OCI-LY1 (cell line): ENCODE measurements around the gene YARS1.

Source experiments
- H2AFZ ChIP-seq: fragments of 200-600 bp; sonication (generic), shearing (Covaris generic); 2 replicates; pipeline ENCODE4 v1.6.0; 2014; ENCODE audit warnings: antibody characterized with exemption, mild to moderate bottlenecking, low read length
- H3F3A ChIP-seq: fragments of 200-600 bp; sonication (generic), shearing (Covaris generic); 2 replicates; pipeline ENCODE4 v1.6.0; 2014; ENCODE audit warnings: mild to moderate bottlenecking, antibody characterized with exemption, low read length, moderate library complexity; ENCODE audit not compliant: insufficient read depth
- H3K27ac ChIP-seq: fragments of 200-600 bp; sonication (generic); 2 replicates; pipeline ENCODE4 v1.5.1; 2014; ENCODE audit warnings: low read length, mixed run types, mild to moderate bottlenecking, low read depth; ENCODE audit not compliant: poor library complexity, severe bottlenecking
- H3K27me3 ChIP-seq: fragments of 200-600 bp; sonication (generic); 2 replicates; pipeline ENCODE4 v1.6.0; 2014; ENCODE audit warnings: antibody characterized with exemption, mild to moderate bottlenecking, low read length, moderate library complexity; ENCODE audit not compliant: insufficient read depth
- H3K36me3 ChIP-seq: fragments of 200-600 bp; sonication (generic); 2 replicates; pipeline ENCODE4 v1.6.1; 2014; ENCODE audit warnings: mild to moderate bottlenecking, antibody characterized with exemption, low read length, moderate library complexity, mixed read lengths; ENCODE audit not compliant: insufficient read depth
- H3K4me1 ChIP-seq: fragments of 200-600 bp; sonication (generic); 2 replicates; pipeline ENCODE4 v1.5.1; 2014; ENCODE audit warnings: mild to moderate bottlenecking, low read length, moderate library complexity; ENCODE audit not compliant: insufficient read depth, severe bottlenecking
- H3K4me2 ChIP-seq: fragments of 200-600 bp; sonication (generic), shearing (Covaris generic); 2 replicates; pipeline ENCODE4 v1.6.1; 2014; ENCODE audit warnings: low read length
- H3K4me3 ChIP-seq: fragments of 200-600 bp; sonication (generic); 2 replicates; pipeline ENCODE4 v1.5.1; 2014; ENCODE audit warnings: low read length, low read depth, mild to moderate bottlenecking, mixed read lengths; ENCODE audit not compliant: poor library complexity, severe bottlenecking
- H3K79me2 ChIP-seq: fragments of 200-600 bp; shearing (Covaris generic); 2 replicates; pipeline ENCODE4 v1.6.1; 2016; ENCODE audit warnings: mixed run types, low read length, mixed read lengths; ENCODE audit not compliant: insufficient read depth
- H3K9ac ChIP-seq: fragments of 200-600 bp; sonication (generic), shearing (Covaris generic); 2 replicates; pipeline ENCODE4 v1.6.1; 2014; ENCODE audit warnings: mild to moderate bottlenecking, low read length, mixed read lengths
- H3K9me2 ChIP-seq: fragments of 200-600 bp; sonication (generic), shearing (Covaris generic); 2 replicates; pipeline ENCODE4 v1.6.1; 2014; ENCODE audit warnings: low read depth, mild to moderate bottlenecking, low read length, mixed read lengths
- H3K9me3 ChIP-seq: fragments of 200-600 bp; shearing (Covaris generic); 2 replicates; pipeline ENCODE4 v1.6.1; 2014; ENCODE audit warnings: low read length, mixed read lengths
- H4K20me1 ChIP-seq: fragments of 200-600 bp; sonication (generic), shearing (Covaris generic); 2 replicates; pipeline ENCODE4 v1.6.0; 2016; ENCODE audit warnings: mild to moderate bottlenecking, low read length; ENCODE audit not compliant: insufficient read depth
- EZH2 ChIP-seq: fragments of 200-600 bp; sonication (generic), shearing (Covaris generic); IDR thresholded peaks from 2 replicates; pipeline ENCODE4 v1.8.0; 2017; ENCODE audit warnings: borderline replicate concordance, mixed run types, mild to moderate bottlenecking, antibody characterized with exemption, low read length, moderate library complexity, mixed read lengths
- TF ChIP-seq, protein P1 (sequence below): fragments of 200-600 bp; sonication (generic), shearing (Covaris generic); IDR thresholded peaks from 2 replicates; pipeline ENCODE4 v1.5.1; 2017; ENCODE audit warnings: mild to moderate bottlenecking, antibody characterized with exemption, low read length, moderate library complexity, mixed read lengths

The YARS1 gene

DNA sequence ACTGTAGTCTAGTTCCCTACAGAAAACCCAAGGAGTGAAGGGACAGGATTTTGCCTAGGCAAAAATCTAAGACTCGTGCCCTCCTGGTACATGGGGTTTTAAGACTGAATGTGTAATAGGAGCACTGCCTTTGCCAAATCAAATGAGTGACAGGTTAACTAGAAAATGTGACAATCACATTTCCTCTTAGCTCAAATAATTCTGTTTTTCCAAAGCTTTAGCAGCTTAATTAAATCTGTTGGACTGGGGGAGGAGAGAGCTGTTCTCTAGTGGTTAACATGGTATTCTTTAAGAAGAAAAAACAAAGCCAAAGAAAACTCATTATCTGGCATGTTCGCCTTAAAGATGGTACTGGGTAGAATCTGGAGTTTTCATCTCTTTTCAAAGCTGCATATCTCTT is 41.0 kb upstream of the YARS1 start:
- Histone ChIP-seq H3K27me3 (no peaks in the 10 kb centered on the region), H3K4me1 (no peaks in the 10 kb centered on the region), H3K36me3 (peaks cover 35% of the 10 kb centered on the region; the same call in 1 of the 2 replicates), H3K9me3 (no peaks in the 10 kb centered on the region), H3K9ac (no peak overlapping the region), H3K9me2 (no peaks in the 10 kb centered on the region), H2AFZ (no peak overlapping the region), H3K4me2 (no peak overlapping the region), H3K27ac (no peak overlapping the region), H3K4me3 (no peak overlapping the region), H3F3A (no peaks in the 10 kb centered on the region), H3K79me2 (no peaks in the 10 kb centered on the region), H4K20me1 (no peaks in the 10 kb centered on the region)
- no peak for TF ChIP-seq EZH2
- TF ChIP-seq, protein P1, sequence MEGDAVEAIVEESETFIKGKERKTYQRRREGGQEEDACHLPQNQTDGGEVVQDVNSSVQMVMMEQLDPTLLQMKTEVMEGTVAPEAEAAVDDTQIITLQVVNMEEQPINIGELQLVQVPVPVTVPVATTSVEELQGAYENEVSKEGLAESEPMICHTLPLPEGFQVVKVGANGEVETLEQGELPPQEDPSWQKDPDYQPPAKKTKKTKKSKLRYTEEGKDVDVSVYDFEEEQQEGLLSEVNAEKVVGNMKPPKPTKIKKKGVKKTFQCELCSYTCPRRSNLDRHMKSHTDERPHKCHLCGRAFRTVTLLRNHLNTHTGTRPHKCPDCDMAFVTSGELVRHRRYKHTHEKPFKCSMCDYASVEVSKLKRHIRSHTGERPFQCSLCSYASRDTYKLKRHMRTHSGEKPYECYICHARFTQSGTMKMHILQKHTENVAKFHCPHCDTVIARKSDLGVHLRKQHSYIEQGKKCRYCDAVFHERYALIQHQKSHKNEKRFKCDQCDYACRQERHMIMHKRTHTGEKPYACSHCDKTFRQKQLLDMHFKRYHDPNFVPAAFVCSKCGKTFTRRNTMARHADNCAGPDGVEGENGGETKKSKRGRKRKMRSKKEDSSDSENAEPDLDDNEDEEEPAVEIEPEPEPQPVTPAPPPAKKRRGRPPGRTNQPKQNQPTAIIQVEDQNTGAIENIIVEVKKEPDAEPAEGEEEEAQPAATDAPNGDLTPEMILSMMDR = no peak

DNA sequence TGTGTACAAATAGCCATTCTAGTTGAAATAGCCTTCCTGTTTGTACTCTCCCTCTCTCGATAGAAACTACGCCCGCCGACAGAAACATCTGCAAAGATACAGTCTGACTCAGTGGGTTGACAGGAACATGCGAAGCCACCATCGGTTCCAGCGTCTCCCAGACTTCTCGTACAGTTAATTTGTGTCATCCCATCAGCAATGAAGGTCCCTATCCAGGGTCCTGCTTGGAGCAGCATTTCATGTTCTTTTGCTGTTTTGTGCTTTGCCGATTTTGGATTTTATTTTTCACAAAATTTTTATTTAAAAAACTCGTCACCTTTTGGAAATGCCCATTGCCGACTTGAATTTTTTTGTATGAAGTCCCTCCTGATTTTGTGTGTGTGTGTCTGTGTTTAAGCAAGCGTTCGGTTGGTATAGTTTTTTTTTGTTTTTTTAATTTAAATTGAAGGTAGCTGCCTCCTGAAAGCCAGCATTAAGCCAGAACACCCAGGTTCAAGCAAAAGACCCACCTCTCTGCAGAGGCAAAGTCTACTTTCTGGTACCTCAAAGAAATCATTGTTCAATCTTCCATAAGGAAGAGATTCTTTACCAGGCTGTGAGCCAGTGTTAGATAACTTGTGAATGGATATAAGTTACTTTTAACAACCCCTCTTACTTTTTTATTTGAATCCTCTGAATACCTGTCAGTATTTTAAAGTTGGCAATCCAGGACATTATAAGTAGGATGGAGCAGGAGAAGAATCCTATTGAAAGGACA is 38.9 kb upstream of the YARS1 start:
- no peaks in the 10 kb centered on the region for H3F3A ChIP-seq
- H3K36me3 ChIP-seq = peaks cover 35% of the 10 kb centered on the region; the same call in 1 of the 2 replicates
- no peaks in the 10 kb centered on the region for H4K20me1 ChIP-seq
- no peak overlapping the region for H3K4me3 ChIP-seq
- no peak overlapping the region for H3K9ac ChIP-seq
- no peak overlapping the region for H2AFZ ChIP-seq
- H3K4me1 ChIP-seq = no peaks in the 10 kb centered on the region
- H3K79me2 ChIP-seq = no peaks in the 10 kb centered on the region
- H3K27me3 ChIP-seq = no peaks in the 10 kb centered on the region
- H3K27ac ChIP-seq = no peak overlapping the region
- no peaks in the 10 kb centered on the region for H3K9me2 ChIP-seq
- no peak overlapping the region for H3K4me2 ChIP-seq
- TF ChIP-seq EZH2 = no peak
- TF ChIP-seq, protein P1 = no peak
- no peaks in the 10 kb centered on the region for H3K9me3 ChIP-seq

DNA sequence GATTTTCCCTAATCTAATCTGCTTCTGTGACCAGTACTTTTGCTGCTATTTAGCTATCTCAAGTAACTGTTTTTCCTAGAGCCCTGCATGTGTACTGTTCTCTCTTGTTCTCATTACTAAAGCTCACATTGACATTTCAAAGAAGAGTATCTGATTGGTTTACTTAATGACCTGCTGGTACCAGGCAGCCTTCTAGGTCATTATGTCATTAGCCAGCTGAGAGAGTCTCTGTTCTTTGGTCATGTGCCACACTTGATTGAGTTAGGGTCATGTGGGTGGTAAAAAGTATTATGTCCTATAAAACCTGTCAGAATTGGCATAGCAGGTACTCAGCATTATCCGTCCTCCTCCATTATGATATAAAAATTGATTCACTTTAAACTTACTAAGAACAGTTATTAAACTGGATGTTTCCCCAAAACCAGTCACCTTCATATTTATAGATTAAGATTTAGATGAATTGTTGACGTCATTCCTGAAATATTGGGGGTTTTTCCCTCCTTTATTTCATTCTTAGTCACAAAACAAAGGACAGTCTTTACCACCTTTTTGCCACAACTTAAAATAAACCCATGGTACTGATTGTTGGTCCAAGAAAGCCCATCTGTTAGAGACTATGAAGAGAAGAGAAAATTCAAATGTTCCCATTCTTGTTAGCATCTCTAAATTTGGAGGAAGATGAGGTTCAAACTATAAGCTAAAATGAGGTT is 31.4 kb upstream of the YARS1 start:
- Histone ChIP-seq H2AFZ (no peak overlapping the region), H3K9ac (no peak overlapping the region), H3K9me3 (no peaks in the 10 kb centered on the region), H3K27ac (no peak overlapping the region), H3K4me3 (no peak overlapping the region), H3K9me2 (no peaks in the 10 kb centered on the region), H4K20me1 (no peaks in the 10 kb centered on the region), H3K36me3 (peaks cover 37% of the 10 kb centered on the region), H3K27me3 (no peaks in the 10 kb centered on the region), H3K4me2 (no peak overlapping the region), H3F3A (no peaks in the 10 kb centered on the region), H3K4me1 (no peaks in the 10 kb centered on the region), H3K79me2 (no peaks in the 10 kb centered on the region)
- TF ChIP-seq EZH2 = no peak
- TF ChIP-seq, protein P1 = no peak
